ENCODE data around the gene NDE1.

The NDE1 gene

GRCh38 chr16:15621889-15622288 lies 28.2 kb upstream of the NDE1 start:
- Histone ChIP-seq H3K4me3 (replicated peaks; ENCODE audit: low read depth, low read length) (no peak overlapping the region), H3K27me3 (replicated peaks; ENCODE audit: control insufficient read depth, insufficient read depth, low read length) (no peaks in the 10 kb centered on the region), H3K36me3 (ENCODE audit: control insufficient read depth, insufficient read depth, low read length) (peaks cover 35% of the 10 kb centered on the region)
- TF ChIP-seq CTCF (IDR thresholded peaks at IDR 0.05; ENCODE audit: insufficient read depth, low read length, poor library complexity, severe bottlenecking): no peak
- no peak for DNase-seq (ENCODE audit: extremely low read depth, insufficient read length)

- TF ChIP-seq CTCF (IDR thresholded peaks at IDR 0.05; ENCODE audit: insufficient read depth, low read length, poor library complexity, severe bottlenecking): no peak
- Histone ChIP-seq H3K4me3 (replicated peaks; ENCODE audit: low read depth, low read length) (no peak overlapping the region), H3K36me3 (ENCODE audit: control insufficient read depth, insufficient read depth, low read length) (peaks cover 17% of the 10 kb centered on the region), H3K27me3 (replicated peaks; ENCODE audit: control insufficient read depth, insufficient read depth, low read length) (no peaks in the 10 kb centered on the region)
- DNase-seq (ENCODE audit: extremely low read depth, insufficient read length): no peak
Measured at GRCh38 chr16:15631730-15632409, 18.2 kb upstream of the NDE1 start.

GRCh38 chr16:15635926-15636325 lies 14.1 kb upstream of the NDE1 start:
- no peak for DNase-seq (ENCODE audit: extremely low read depth, insufficient read length)
- no peak for TF ChIP-seq CTCF (IDR thresholded peaks at IDR 0.05; ENCODE audit: insufficient read depth, low read length, poor library complexity, severe bottlenecking)
- Histone ChIP-seq H3K36me3 (ENCODE audit: control insufficient read depth, insufficient read depth, low read length) (peaks cover 12% of the 10 kb centered on the region), H3K4me3 (replicated peaks; ENCODE audit: low read depth, low read length) (no peak overlapping the region), H3K27me3 (replicated peaks; ENCODE audit: control insufficient read depth, insufficient read depth, low read length) (no peaks in the 10 kb centered on the region)

GRCh38 chr16:15636392-15636873 lies 13.6 kb upstream of the NDE1 start:
- peaks cover 12% of the 10 kb centered on the region for H3K36me3 ChIP-seq (ENCODE audit: control insufficient read depth, insufficient read depth, low read length)
- no peak for TF ChIP-seq CTCF (IDR thresholded peaks at IDR 0.05; ENCODE audit: insufficient read depth, low read length, poor library complexity, severe bottlenecking)
- H3K4me3 ChIP-seq (replicated peaks; ENCODE audit: low read depth, low read length): no peak overlapping the region
- H3K27me3 ChIP-seq (replicated peaks; ENCODE audit: control insufficient read depth, insufficient read depth, low read length): no peaks in the 10 kb centered on the region
- DNase-seq (ENCODE audit: extremely low read depth, insufficient read length): peak; percentile 51

- TF ChIP-seq CTCF (IDR thresholded peaks at IDR 0.05; ENCODE audit: insufficient read depth, low read length, poor library complexity, severe bottlenecking): no peak
- peak; percentile 63 for DNase-seq (ENCODE audit: extremely low read depth, insufficient read length)
- Histone ChIP-seq H3K36me3 (ENCODE audit: control insufficient read depth, insufficient read depth, low read length) (peaks cover 12% of the 10 kb centered on the region), H3K4me3 (replicated peaks; ENCODE audit: low read depth, low read length) (peak overlapping the region; percentile 14; the same call in 1 of the 2 replicates), H3K27me3 (replicated peaks; ENCODE audit: control insufficient read depth, insufficient read depth, low read length) (no peaks in the 10 kb centered on the region)
Measured at GRCh38 chr16:15639061-15639568, 10.9 kb upstream of the NDE1 start.

All from GM06990 (cell line).